ENCODE measurements around the gene MUS81. TPM values are rescaled to one million over a fixed set of nuclear protein-coding genes. Genes with fewer than 3 reads are reported as not detected.

MUS81 gene
- total RNA-seq, 1 experiment from 2014 or later = 45.9 TPM

GRCh38 chr11:65885231-65885630, 25.0 kb downstream of the MUS81 start (continued):
- TF ChIP-seq TP53 (CRISPR knock-in tag; IDR thresholded peaks at IDR 0.05) (no peak), HMGXB4 (CRISPR knock-in tag; IDR thresholded peaks at IDR 0.05) (no peak)

GRCh38 chr11:65885808-65886536, 25.7 kb downstream of the MUS81 start:
- peak overlapping the region; percentile 97 for H3K4me3 Mint-ChIP-seq
- DNase-seq (ENCODE audit: low spot score) (no peak), ATAC-seq (no peak)
- ChIA-PET CTCF (interaction anchor here (0.6 to 11.9 kb wide), 15 partner anchors 9 to 279 kb away, joined by 3 to 539 read pairs (median 15); partner anchors contain the start of genes AP5B1, CFL1, CST6 and EFEMP2), POLR2A (interaction anchor here (1.3 kb wide), 1 partner anchor 26 kb away, joined by 5 read pairs; the partner anchor contains the start of gene MUS81)
- H3K27ac Mint-ChIP-seq = no peak overlapping the region
- H3K27me3 Mint-ChIP-seq (ENCODE audit: low read depth) = peaks cover 15% of the 10 kb centered on the region
- H3K9me3 Mint-ChIP-seq = no peaks in the 10 kb centered on the region
- TF ChIP-seq ELF4 (CRISPR knock-in tag; IDR thresholded peaks at IDR 0.05; ENCODE audit: low read depth) (no peak), KAT7 (CRISPR knock-in tag; IDR thresholded peaks at IDR 0.05; ENCODE audit: borderline replicate concordance) (no peak), ZNF219 (CRISPR knock-in tag; IDR thresholded peaks at IDR 0.05; ENCODE audit: borderline replicate concordance) (no peak), EMX1 (CRISPR knock-in tag; IDR thresholded peaks at IDR 0.05) (no peak), ZNF121 (CRISPR knock-in tag; IDR thresholded peaks at IDR 0.05) (no peak), ZNF396 (CRISPR knock-in tag; IDR thresholded peaks at IDR 0.05; ENCODE audit: borderline replicate concordance) (no peak), ESRRA (CRISPR knock-in tag; IDR thresholded peaks at IDR 0.05; ENCODE audit: borderline replicate concordance) (no peak)
- peaks cover 42% of the 10 kb centered on the region for H3K36me3 Mint-ChIP-seq
- H3K4me1 Mint-ChIP-seq = peaks cover 30% of the 10 kb centered on the region

GRCh38 chr11:65886826-65887722, 26.8 kb downstream of the MUS81 start:
- ATAC-seq (no peak), DNase-seq (ENCODE audit: low spot score) (no peak)
- Mint-ChIP-seq H3K4me1 (peaks cover 34% of the 10 kb centered on the region), H3K27me3 (ENCODE audit: low read depth) (peaks cover 15% of the 10 kb centered on the region), H3K27ac (peak overlapping the region; percentile 98; the same call in 1 of the 2 replicates), H3K4me3 (peak overlapping the region; percentile 97), H3K36me3 (peaks cover 42% of the 10 kb centered on the region), H3K9me3 (no peaks in the 10 kb centered on the region)
- no peak for TF ChIP-seq ZNF396 (CRISPR knock-in tag; IDR thresholded peaks at IDR 0.05; ENCODE audit: borderline replicate concordance)
- ChIA-PET POLR2A (interaction anchor here (1.1 to 7.2 kb wide), 2 partner anchors 27 to 37 kb away, joined by 4 to 90 read pairs; partner anchors contain the start of genes CFL1 and MUS81), CTCF (interaction anchor here (0.5 to 11.9 kb wide), 17 partner anchors 8 to 272 kb away, joined by 3 to 539 read pairs (median 14); partner anchors contain the start of genes CFL1, CST6, CTSW and EFEMP2)

- ATAC-seq (no peak), DNase-seq (ENCODE audit: low spot score) (no peak)
- POLR2A ChIA-PET = interaction anchor here (0.6 to 7.2 kb wide), 16 partner anchors 8 to 1294 kb away, joined by 3 to 90 read pairs (median 4); partner anchors contain the start of genes CFL1, CST6, CTSW and FOSL1
- Mint-ChIP-seq H3K27ac (peak overlapping the region; percentile 98), H3K27me3 (ENCODE audit: low read depth) (peaks cover 15% of the 10 kb centered on the region), H3K4me3 (peak overlapping the region; percentile 97), H3K4me1 (peaks cover 40% of the 10 kb centered on the region), H3K9me3 (no peaks in the 10 kb centered on the region), H3K36me3 (peaks cover 38% of the 10 kb centered on the region)
- CTCF ChIA-PET = interaction anchor here (0.5 to 11.9 kb wide), 91 partner anchors 7 to 1979 kb away, joined by 3 to 539 read pairs (median 6); partner anchors contain the start of genes C11orf68, CFL1, CST6 and CTSW
- TF ChIP-seq EMX1 (CRISPR knock-in tag; IDR thresholded peaks at IDR 0.05) = no peak
- TF ChIP-seq SP1 (CRISPR knock-in tag; conservative IDR thresholded peaks at IDR 0.05) = no peak
- no peak for TF ChIP-seq JAZF1 (CRISPR knock-in tag; IDR thresholded peaks at IDR 0.05)
- TF ChIP-seq IRF2 (CRISPR knock-in tag; IDR thresholded peaks at IDR 0.05; ENCODE audit: borderline replicate concordance, low read depth) = no peak
- no peak for TF ChIP-seq TEAD1 (CRISPR knock-in tag; IDR thresholded peaks at IDR 0.05)
- no peak for TF ChIP-seq SOX15 (CRISPR knock-in tag; IDR thresholded peaks at IDR 0.05)
- TF ChIP-seq MLX (CRISPR knock-in tag; IDR thresholded peaks at IDR 0.05) = no peak
- TF ChIP-seq ZNF423 (CRISPR knock-in tag; IDR thresholded peaks at IDR 0.05) = no peak
- TF ChIP-seq ZNF317 (CRISPR knock-in tag; IDR thresholded peaks at IDR 0.05; ENCODE audit: borderline replicate concordance, low read depth) = no peak
- no peak for TF ChIP-seq ZNF425 (CRISPR knock-in tag; conservative IDR thresholded peaks at IDR 0.05)
- TF ChIP-seq MYBL2 (CRISPR knock-in tag; IDR thresholded peaks at IDR 0.05) = no peak
- no peak; the same call in 1 of the 2 replicates for TF ChIP-seq FOXP1 (CRISPR knock-in tag; IDR thresholded peaks at IDR 0.05; ENCODE audit: borderline replicate concordance)
- TF ChIP-seq ZNF121 (CRISPR knock-in tag; IDR thresholded peaks at IDR 0.05) = no peak
- TF ChIP-seq ZNF219 (CRISPR knock-in tag; IDR thresholded peaks at IDR 0.05; ENCODE audit: borderline replicate concordance) = no peak
Observed at GRCh38 chr11:65887723-65888162, 27.5 kb downstream of the MUS81 start.

All from WTC11 (cell line).